HG03108 (cell line): ENCODE measurements around the gene CCL28.
"Not testable (repeated sequence)": the region's sequence is repeated elsewhere in the genome, so short reads cannot be mapped to it uniquely, and the experiment has no call there.

Source experiments
- ATAC-seq: cut with Tn5 transposase; IDR thresholded peaks from one replicate; pipeline ENCODE4 v1.9.1; 2021; ENCODE audit warnings: moderate library complexity; ENCODE audit not compliant: unreplicated experiment

The CCL28 gene

GRCh38 chr5:43412156-43412555, at the start of gene CCL28:
Gene CCL28, minus strand, starts transcription at chr5:43412391. Its CDS starts 75 bp downstream, at chr5:43412316.
- ATAC-seq: no peak

- ATAC-seq: no peak
These were observed 48.9 kb upstream of the CCL28 start for GRCh38 chr5:43461066-43461465.

GRCh38 chr5:43456556-43456955, 44.4 kb upstream of the CCL28 start:
- ATAC-seq: no peak

GRCh38 chr5:43441575-43441974, 29.4 kb upstream of the CCL28 start:
- not testable (repeated sequence) for ATAC-seq

- no peak for ATAC-seq
These were observed 25.0 kb upstream of the CCL28 start for GRCh38 chr5:43437062-43437660.

- no peak for ATAC-seq
These were observed 21.2 kb upstream of the CCL28 start for GRCh38 chr5:43433382-43433781.

GRCh38 chr5:43432486-43433375, 20.5 kb upstream of the CCL28 start:
- no peak for ATAC-seq

GRCh38 chr5:43429706-43430105, 17.5 kb upstream of the CCL28 start:
- no peak for ATAC-seq

- ATAC-seq: no peak
These were observed 16.8 kb upstream of the CCL28 start for GRCh38 chr5:43429016-43429415.

- no peak for ATAC-seq
These were observed 15.1 kb upstream of the CCL28 start for GRCh38 chr5:43427306-43427705.

- no peak for ATAC-seq
These were observed 13.8 kb upstream of the CCL28 start for GRCh38 chr5:43425983-43426382.

- not testable (repeated sequence) for ATAC-seq
These were observed 10.9 kb upstream of the CCL28 start for GRCh38 chr5:43423086-43423485.

- no peak for ATAC-seq
These were observed 10.0 kb upstream of the CCL28 start for GRCh38 chr5:43422143-43422542.

GRCh38 chr5:43421450-43422133, 9.4 kb upstream of the CCL28 start:
- ATAC-seq: no peak

GRCh38 chr5:43420241-43420640, 8.1 kb upstream of the CCL28 start:
- no peak for ATAC-seq

- ATAC-seq: no peak
These were observed 6.4 kb upstream of the CCL28 start for GRCh38 chr5:43418561-43418960.

- no peak for ATAC-seq
These were observed 4.7 kb upstream of the CCL28 start for GRCh38 chr5:43416803-43417394.

GRCh38 chr5:43415935-43416802, 4.0 kb upstream of the CCL28 start:
- no peak for ATAC-seq

- no peak for ATAC-seq
These were observed 1.8 kb upstream of the CCL28 start for GRCh38 chr5:43413966-43414365.

GRCh38 chr5:43412644-43413043, 453 bp upstream of the CCL28 start:
- ATAC-seq: no peak
